ENCODE results near the gene LRMDA. TPM values are rescaled to one million over a fixed set of nuclear protein-coding genes. Genes with fewer than 3 reads are reported as not detected.

The LRMDA gene
- polyA plus RNA-seq, 1 donor (not counting 4 experiments of a cell fraction or from before 2014, with no cell fraction given) = not detected

DNA sequence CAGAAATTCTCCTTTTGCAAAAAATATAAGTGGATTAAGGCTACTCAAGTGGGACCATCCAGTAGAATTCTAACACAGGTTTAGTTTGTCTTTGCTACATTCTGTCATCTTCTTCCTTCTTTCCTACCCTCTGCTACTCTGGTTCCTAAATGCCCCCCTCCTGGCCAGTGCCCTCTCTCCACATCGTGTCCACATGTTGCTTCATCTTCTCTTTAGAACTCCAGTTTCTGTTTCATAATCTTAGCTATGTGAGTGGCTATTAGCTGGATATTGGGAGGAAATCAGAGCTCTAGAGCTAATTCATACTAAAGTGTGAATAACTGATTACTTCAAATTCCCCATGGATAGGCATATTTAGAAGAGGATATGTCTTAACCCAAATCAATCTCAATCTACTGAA is 528.5 kb downstream of the LRMDA start:
- Histone ChIP-seq H4K20me1 (ENCODE audit: control insufficient read depth, extremely low read depth, insufficient read depth, low read length) (no peaks in the 10 kb centered on the region), H3K4me2 (ENCODE audit: control insufficient read depth, extremely low read depth, insufficient read depth, low read depth, low read length) (no peak overlapping the region), H3K4me1 (ENCODE audit: control insufficient read depth, extremely low read depth, insufficient read depth, low read length) (no peaks in the 10 kb centered on the region), H3K9me3 (ENCODE audit: control insufficient read depth, low read depth, low read length) (no peaks in the 10 kb centered on the region), H3K36me3 (ENCODE audit: control insufficient read depth in 2 of 2, extremely low read depth in 1 of 2, insufficient read depth in 2 of 2, low read length in 2 of 2) (no peaks in the 10 kb centered on the region), H3K9ac (ENCODE audit: control insufficient read depth, extremely low read depth, insufficient read depth, low read length) (no peak overlapping the region), H3K79me2 (ENCODE audit: control insufficient read depth, insufficient read depth, low read length) (no peaks in the 10 kb centered on the region), H2AFZ (ENCODE audit: control insufficient read depth, low read length) (no peak overlapping the region), H3K27ac (ENCODE audit: control insufficient read depth, insufficient read depth, low read length) (no peak overlapping the region), H3K27me3 (ENCODE audit: control insufficient read depth, extremely low read depth, insufficient read depth, low read length) (no peaks in the 10 kb centered on the region), H3K9me1 (ENCODE audit: control insufficient read depth, extremely low read depth, insufficient read depth, low read length) (no peaks in the 10 kb centered on the region), H3K4me3 (ENCODE audit: control insufficient read depth in 2 of 3, extremely low read depth in 1 of 3, insufficient read depth in 2 of 3, low read depth in 1 of 3, low read length in 3 of 3) (no peak overlapping the region)
- dilution Hi-C loops (cut with MboI; ENCODE audit: extremely low pct_ligation_motif_present, low sequenced_read_pairs) = no loop called here
- no peak for FAIRE-seq
- DNase-seq (ENCODE audit: low read depth, low spot score) = no peak
- TF ChIP-seq EZH2 (IDR thresholded peaks at IDR 0.05; ENCODE audit: low read length) (no peak), CTCF (optimal IDR thresholded peaks at IDR 0.05 in 1 of 3, IDR thresholded peaks at IDR 0.05 in 1 of 3, conservative IDR thresholded peaks at IDR 0.05 in 1 of 3; ENCODE audit: extremely low read depth in 1 of 3, insufficient read depth in 2 of 3, low read length in 3 of 3) (no peak)

- DNase-seq (ENCODE audit: low read depth, low spot score) (no peak), FAIRE-seq (no peak)
- Histone ChIP-seq H3K36me3 (ENCODE audit: control insufficient read depth in 2 of 2, extremely low read depth in 1 of 2, insufficient read depth in 2 of 2, low read length in 2 of 2) (no peaks in the 10 kb centered on the region), H3K4me2 (ENCODE audit: control insufficient read depth, extremely low read depth, insufficient read depth, low read depth, low read length) (no peak overlapping the region), H2AFZ (ENCODE audit: control insufficient read depth, low read length) (no peak overlapping the region), H3K9ac (ENCODE audit: control insufficient read depth, extremely low read depth, insufficient read depth, low read length) (no peak overlapping the region), H3K27ac (ENCODE audit: control insufficient read depth, insufficient read depth, low read length) (no peak overlapping the region), H3K4me1 (ENCODE audit: control insufficient read depth, extremely low read depth, insufficient read depth, low read length) (no peaks in the 10 kb centered on the region), H4K20me1 (ENCODE audit: control insufficient read depth, extremely low read depth, insufficient read depth, low read length) (no peaks in the 10 kb centered on the region), H3K79me2 (ENCODE audit: control insufficient read depth, insufficient read depth, low read length) (no peaks in the 10 kb centered on the region), H3K27me3 (ENCODE audit: control insufficient read depth, extremely low read depth, insufficient read depth, low read length) (no peaks in the 10 kb centered on the region), H3K9me1 (ENCODE audit: control insufficient read depth, extremely low read depth, insufficient read depth, low read length) (no peaks in the 10 kb centered on the region), H3K4me3 (ENCODE audit: control insufficient read depth in 2 of 3, extremely low read depth in 1 of 3, insufficient read depth in 2 of 3, low read depth in 1 of 3, low read length in 3 of 3) (no peak overlapping the region), H3K9me3 (ENCODE audit: control insufficient read depth, low read depth, low read length) (no peaks in the 10 kb centered on the region)
- TF ChIP-seq EZH2 (IDR thresholded peaks at IDR 0.05; ENCODE audit: low read length) (no peak), CTCF (optimal IDR thresholded peaks at IDR 0.05 in 1 of 3, IDR thresholded peaks at IDR 0.05 in 1 of 3, conservative IDR thresholded peaks at IDR 0.05 in 1 of 3; ENCODE audit: extremely low read depth in 1 of 3, insufficient read depth in 2 of 3, low read length in 3 of 3) (no peak)
- dilution Hi-C loops (cut with MboI; ENCODE audit: extremely low pct_ligation_motif_present, low sequenced_read_pairs) = no loop called here
Measured at GRCh38 chr10:75962395-75963061, 531.1 kb downstream of the LRMDA start.

Measured in keratinocyte (primary cell).